ENCODE results near the gene PRSS16. TPM values are rescaled to one million over a fixed set of nuclear protein-coding genes. Genes with fewer than 3 reads are reported as not detected.

PRSS16 gene
- total RNA-seq, 2 experiments from 2014 or later: 0.33 to 0.82 TPM

GRCh38 chr6:27228963-27229477, 18.5 kb upstream of the PRSS16 start:
- Mint-ChIP-seq H3K9me3 (ENCODE audit: low read depth) (no peaks in the 10 kb centered on the region), H3K27me3 (peaks cover 58% of the 10 kb centered on the region), H3K4me3 (no peak overlapping the region), H3K36me3 (peaks cover 2% of the 10 kb centered on the region), H3K4me1 (peaks cover 4% of the 10 kb centered on the region), H3K27ac (no peak overlapping the region)
- CTCF ChIA-PET: no interaction called here
- ATAC-seq (no peak), DNase-seq (no peak)

- Mint-ChIP-seq H3K4me3 (no peak overlapping the region), H3K4me1 (peaks cover 8% of the 10 kb centered on the region), H3K9me3 (ENCODE audit: low read depth) (no peaks in the 10 kb centered on the region), H3K36me3 (peaks cover 2% of the 10 kb centered on the region), H3K27ac (no peak overlapping the region), H3K27me3 (peaks cover 57% of the 10 kb centered on the region)
- ATAC-seq: no peak
- no peak for DNase-seq
- CTCF ChIA-PET: no interaction called here
Observed at GRCh38 chr6:27230758-27231111, 16.8 kb upstream of the PRSS16 start.

DNA sequence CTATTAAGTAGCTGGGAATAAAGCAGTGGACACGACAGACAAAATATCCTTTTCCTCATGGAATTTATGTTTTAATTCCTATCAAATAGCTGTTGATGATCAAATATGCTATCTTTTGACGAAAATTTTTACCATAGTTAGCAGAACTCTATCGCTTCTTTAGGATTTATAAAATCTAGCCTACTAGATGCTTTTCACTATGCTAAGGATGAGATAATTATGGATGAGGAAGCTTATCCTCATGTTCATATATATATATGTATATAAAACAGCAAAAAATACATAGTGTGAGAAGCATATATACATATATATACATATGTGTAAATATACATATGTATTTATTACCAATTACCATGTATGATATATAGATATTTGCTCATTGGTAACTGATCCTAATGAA, 12.9 kb upstream of the PRSS16 start:
- Mint-ChIP-seq H3K27me3 (peaks cover 75% of the 10 kb centered on the region), H3K9me3 (ENCODE audit: low read depth) (no peaks in the 10 kb centered on the region), H3K4me3 (peak overlapping the region; percentile 25), H3K27ac (no peak overlapping the region), H3K36me3 (peaks cover 4% of the 10 kb centered on the region), H3K4me1 (peaks cover 31% of the 10 kb centered on the region)
- no peak for ATAC-seq
- CTCF ChIA-PET: interaction anchor here (0.8 kb wide), 1 partner anchor 911 kb away, joined by 3 read pairs; no protein-coding TSS in a partner anchor
- no peak for DNase-seq

DNA sequence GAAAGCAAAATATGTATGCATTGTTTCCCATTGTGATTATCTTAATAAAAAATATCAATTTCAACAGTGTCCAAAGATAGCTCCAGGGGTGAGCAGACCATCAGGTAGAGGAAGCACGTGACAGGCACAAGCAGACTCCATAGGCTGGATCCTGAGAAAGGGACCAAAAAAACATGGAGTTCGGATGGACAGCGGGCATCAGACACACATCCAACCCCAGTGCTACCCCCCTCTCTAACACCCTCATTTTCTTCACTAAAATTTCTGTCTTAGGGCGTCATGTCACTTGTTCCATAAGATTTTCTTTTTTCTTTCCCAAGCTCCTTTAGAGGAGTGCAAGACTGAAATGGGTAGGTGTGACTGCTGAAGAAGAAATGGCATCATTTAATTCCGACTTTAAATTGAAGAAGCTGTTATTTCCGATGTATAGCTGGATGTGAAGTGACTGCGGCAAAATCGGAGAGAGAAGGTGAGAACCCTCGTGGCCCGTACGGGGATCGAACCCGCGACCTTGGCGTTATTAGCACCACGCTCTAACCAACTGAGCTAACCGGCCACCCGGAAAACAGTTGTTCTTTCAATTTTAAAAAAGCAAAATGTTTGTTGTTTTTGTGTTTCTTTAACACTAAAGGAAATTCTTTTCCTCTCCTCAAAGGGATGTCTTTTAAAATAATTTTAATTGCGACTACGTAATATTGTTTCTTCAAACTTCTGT, 10.3 kb upstream of the PRSS16 start:
- no peaks in the 10 kb centered on the region for H3K9me3 Mint-ChIP-seq (ENCODE audit: low read depth)
- DNase-seq (peak; percentile 71), ATAC-seq (peak; percentile 47)
- peaks cover 64% of the 10 kb centered on the region for H3K27me3 Mint-ChIP-seq
- peaks cover 31% of the 10 kb centered on the region for H3K4me1 Mint-ChIP-seq
- H3K4me3 Mint-ChIP-seq: peak overlapping the region; percentile 64
- CTCF ChIA-PET: interaction anchor here (1.2 kb wide), 1 partner anchor 37 kb away, joined by 4 read pairs; no protein-coding TSS in a partner anchor
- peak overlapping the region; percentile 55 for H3K27ac Mint-ChIP-seq
- H3K36me3 Mint-ChIP-seq: peaks cover 4% of the 10 kb centered on the region

DNA sequence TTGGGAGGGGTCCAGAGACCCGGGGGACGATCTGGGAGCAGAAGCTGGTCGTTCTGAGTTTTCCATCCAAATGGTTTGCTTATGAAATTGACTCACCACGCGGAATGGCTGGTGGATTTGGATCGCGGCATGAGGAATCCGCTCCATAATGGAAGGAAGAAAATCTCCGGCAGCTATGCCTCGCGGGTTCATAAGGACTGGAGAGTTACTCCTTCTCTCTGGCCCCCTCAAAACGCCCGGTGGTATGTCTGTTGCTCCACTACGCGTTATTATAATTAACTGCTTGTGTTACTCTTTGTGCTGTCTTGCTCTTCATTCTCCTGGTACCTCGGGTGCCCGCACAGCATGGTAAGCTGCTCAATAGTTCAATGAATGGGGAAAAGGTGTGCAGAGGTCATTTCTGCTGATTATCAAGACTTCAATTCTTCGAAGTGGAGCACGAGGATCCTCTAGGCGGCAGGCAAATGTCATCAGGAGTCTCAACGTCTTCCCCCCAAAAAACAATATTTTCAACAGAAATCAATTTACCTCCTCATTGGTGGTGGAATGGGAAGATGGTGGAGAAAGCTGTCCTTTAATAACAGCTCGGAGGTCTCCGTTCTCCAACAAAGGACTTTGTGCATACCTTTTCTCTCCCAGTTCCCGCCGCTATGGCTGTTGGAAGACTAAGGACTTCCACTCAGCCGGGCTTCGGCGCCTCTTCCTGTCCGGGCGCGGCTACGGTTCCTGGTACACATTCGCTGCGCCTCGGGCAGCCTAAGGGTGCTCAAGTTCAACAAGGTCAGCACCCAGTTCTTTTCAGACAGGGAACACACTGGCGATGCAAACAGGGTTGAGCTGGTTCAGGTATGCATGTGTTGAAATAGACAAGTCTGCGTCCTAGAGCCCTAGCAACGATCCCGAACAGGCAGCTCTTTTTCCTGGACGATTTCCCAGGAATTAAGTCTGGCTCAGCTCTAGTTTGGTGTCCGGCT, 9.2 kb upstream of the PRSS16 start:
- DNase-seq (no peak), ATAC-seq (no peak)
- no peaks in the 10 kb centered on the region for H3K9me3 Mint-ChIP-seq (ENCODE audit: low read depth)
- H3K4me3 Mint-ChIP-seq: peak overlapping the region; percentile 64
- peaks cover 2% of the 10 kb centered on the region for H3K36me3 Mint-ChIP-seq
- peaks cover 31% of the 10 kb centered on the region for H3K4me1 Mint-ChIP-seq
- CTCF ChIA-PET: no interaction called here
- H3K27ac Mint-ChIP-seq: peak overlapping the region; percentile 38
- H3K27me3 Mint-ChIP-seq: peaks cover 69% of the 10 kb centered on the region

DNA sequence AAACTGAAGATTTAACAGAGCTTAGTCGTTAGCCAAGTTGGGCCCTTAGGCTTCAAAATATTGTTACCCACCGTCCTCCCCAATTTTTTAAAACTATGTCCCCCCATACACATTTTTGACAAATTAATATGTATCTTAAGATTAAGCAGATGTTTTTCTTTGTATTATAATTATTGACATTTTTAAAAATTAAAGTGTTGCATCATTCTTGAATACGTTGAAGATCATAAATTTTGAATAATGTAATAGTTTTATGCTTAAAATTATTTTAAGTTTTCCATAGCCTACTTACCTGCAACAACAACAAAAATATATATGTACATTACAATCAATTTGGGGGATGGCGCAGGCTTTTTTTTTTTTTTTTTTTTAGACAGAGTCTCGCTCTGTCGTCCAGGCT, 8.2 kb upstream of the PRSS16 start:
- Mint-ChIP-seq H3K36me3 (peaks cover 2% of the 10 kb centered on the region), H3K9me3 (ENCODE audit: low read depth) (no peaks in the 10 kb centered on the region), H3K4me1 (peaks cover 31% of the 10 kb centered on the region), H3K27me3 (peaks cover 63% of the 10 kb centered on the region), H3K27ac (no peak overlapping the region), H3K4me3 (no peak overlapping the region)
- no peak for DNase-seq
- no peak for ATAC-seq
- CTCF ChIA-PET: no interaction called here

- H3K4me1 Mint-ChIP-seq: peaks cover 23% of the 10 kb centered on the region
- no peaks in the 10 kb centered on the region for H3K9me3 Mint-ChIP-seq (ENCODE audit: low read depth)
- no peak for ATAC-seq
- H3K4me3 Mint-ChIP-seq: no peak overlapping the region
- no peak for DNase-seq
- H3K27me3 Mint-ChIP-seq: peaks cover 49% of the 10 kb centered on the region
- H3K36me3 Mint-ChIP-seq: peaks cover 2% of the 10 kb centered on the region
- H3K27ac Mint-ChIP-seq: no peak overlapping the region
- CTCF ChIA-PET: interaction anchor here (2.1 kb wide), 1 partner anchor 10 kb away, joined by 7 read pairs; no protein-coding TSS in a partner anchor
Observed at GRCh38 chr6:27241443-27241842, 6.1 kb upstream of the PRSS16 start.

DNA sequence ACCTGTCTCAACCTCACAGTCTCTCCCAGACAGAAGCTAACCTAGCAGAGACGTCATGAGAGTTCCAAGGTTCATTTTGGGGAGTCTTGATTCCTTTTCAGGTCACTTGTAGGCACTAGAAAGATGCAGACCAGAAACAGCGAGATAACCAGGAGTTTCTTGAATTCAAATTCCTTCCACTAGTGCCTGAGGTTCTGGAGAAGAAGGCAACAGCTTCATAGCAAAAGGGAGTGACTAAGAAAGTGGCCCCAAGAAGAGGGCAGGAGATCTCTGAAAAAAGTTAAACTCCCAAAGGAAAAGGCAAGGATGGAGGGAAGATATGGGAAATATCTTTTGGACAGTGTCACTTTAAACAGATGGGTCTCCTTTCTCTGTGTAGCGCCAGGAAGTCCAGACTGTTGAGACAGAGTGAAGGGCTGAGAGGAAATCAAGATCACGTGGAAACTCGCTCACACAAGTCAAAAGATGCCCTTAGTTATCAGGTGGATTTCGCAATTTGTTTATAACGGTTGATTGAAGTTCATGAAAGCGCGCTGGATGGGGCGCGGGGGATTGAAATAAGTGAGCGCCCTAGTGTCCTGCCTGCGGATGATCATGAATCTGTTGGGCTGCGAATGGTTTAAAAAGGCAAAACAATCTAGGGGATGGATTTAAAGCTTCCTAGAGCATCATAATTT, 4.8 kb upstream of the PRSS16 start:
- Mint-ChIP-seq H3K36me3 (peaks cover 2% of the 10 kb centered on the region), H3K4me1 (peaks cover 11% of the 10 kb centered on the region), H3K9me3 (ENCODE audit: low read depth) (no peaks in the 10 kb centered on the region), H3K27ac (no peak overlapping the region), H3K4me3 (no peak overlapping the region), H3K27me3 (peaks cover 36% of the 10 kb centered on the region)
- CTCF ChIA-PET: interaction anchor here (2.1 kb wide), 1 partner anchor 9 kb away, joined by 7 read pairs; no protein-coding TSS in a partner anchor
- ATAC-seq (no peak), DNase-seq (no peak)

DNA sequence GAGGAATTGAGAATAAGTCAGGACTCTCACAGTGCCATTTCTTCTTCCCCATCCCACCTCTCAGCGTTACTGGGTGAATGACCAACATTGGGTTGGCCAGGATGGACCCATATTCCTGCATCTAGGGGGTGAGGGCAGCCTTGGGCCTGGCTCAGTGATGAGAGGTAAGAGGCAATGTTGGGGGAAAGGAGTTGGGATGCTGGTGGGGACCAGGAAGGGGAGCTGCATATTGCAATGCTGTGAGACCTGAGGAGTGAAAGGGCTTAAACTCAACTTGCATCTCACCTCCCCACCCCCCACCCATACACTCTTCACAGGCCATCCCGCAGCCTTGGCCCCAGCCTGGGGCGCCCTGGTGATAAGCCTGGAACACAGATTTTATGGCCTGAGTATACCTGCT, 1.3 kb downstream of the PRSS16 start:
- DNase-seq (no peak), ATAC-seq (no peak)
- Mint-ChIP-seq H3K9me3 (ENCODE audit: low read depth) (no peaks in the 10 kb centered on the region), H3K27ac (no peak overlapping the region), H3K27me3 (peaks cover 42% of the 10 kb centered on the region), H3K4me3 (no peak overlapping the region), H3K4me1 (peaks cover 7% of the 10 kb centered on the region), H3K36me3 (peaks cover 1% of the 10 kb centered on the region)
- CTCF ChIA-PET: no interaction called here

DNA sequence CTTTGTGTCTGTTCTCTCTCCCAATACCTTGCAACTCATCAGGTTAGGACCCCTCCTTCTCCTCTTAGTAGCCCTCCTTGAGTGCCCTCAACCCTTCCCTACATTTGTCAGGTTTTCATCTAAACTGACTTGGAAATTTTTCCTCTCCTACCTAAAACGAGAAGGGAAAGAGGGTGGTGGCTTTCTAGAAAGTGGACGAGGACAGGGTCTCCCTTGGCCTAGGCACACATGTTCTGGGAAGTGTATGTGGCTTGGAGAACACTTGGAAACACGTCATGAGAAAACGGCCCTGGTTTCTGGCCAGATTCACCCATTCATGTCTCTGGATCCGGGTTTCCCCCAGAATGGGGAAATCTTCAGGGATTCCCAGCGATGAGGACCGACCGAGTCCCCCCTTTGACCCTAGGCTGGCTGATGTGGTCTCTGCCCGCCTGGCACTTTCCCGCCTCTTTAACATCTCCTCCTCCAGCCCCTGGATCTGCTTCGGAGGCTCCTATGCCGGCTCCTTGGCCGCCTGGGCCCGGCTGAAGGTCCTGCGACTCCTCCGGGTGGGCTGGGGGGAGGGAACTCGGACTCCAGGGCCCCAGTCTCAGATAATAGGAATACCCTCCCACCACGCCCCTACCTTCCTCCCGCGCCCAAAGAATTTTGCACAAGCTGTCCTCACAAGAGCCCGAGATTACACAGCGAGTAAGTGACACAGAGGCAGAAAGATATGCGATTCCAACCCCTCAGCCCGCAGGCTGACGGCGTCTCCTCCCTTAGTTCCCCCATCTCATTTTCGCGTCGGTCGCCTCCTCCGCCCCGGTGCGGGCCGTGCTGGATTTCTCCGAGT, 3.0 kb downstream of the PRSS16 start:
- DNase-seq (no peak), ATAC-seq (no peak)
- Mint-ChIP-seq H3K36me3 (peaks cover 1% of the 10 kb centered on the region), H3K27me3 (peaks cover 46% of the 10 kb centered on the region), H3K4me1 (peaks cover 7% of the 10 kb centered on the region), H3K27ac (no peak overlapping the region), H3K4me3 (peak overlapping the region; percentile 80), H3K9me3 (ENCODE audit: low read depth) (no peaks in the 10 kb centered on the region)
- CTCF ChIA-PET: interaction anchor here (1.1 to 1.5 kb wide), 3 partner anchors 8 to 303 kb away, joined by 3 to 7 read pairs (median 6); no protein-coding TSS in a partner anchor

GRCh38 chr6:27251112-27251605, 3.7 kb downstream of the PRSS16 start:
- Mint-ChIP-seq H3K27me3 (peaks cover 52% of the 10 kb centered on the region), H3K4me1 (peaks cover 7% of the 10 kb centered on the region), H3K27ac (peak overlapping the region; percentile 22), H3K4me3 (peak overlapping the region; percentile 80), H3K9me3 (ENCODE audit: low read depth) (no peaks in the 10 kb centered on the region), H3K36me3 (peaks cover 1% of the 10 kb centered on the region)
- ATAC-seq: peak; percentile 90
- CTCF ChIA-PET: interaction anchor here (0.8 to 1.6 kb wide), 6 partner anchors 9 to 302 kb away, joined by 3 to 7 read pairs (median 4); no protein-coding TSS in a partner anchor
- peak; percentile 81 for DNase-seq

- Mint-ChIP-seq H3K27ac (no peak overlapping the region), H3K4me1 (peaks cover 7% of the 10 kb centered on the region), H3K36me3 (peaks cover 1% of the 10 kb centered on the region), H3K9me3 (ENCODE audit: low read depth) (no peaks in the 10 kb centered on the region), H3K4me3 (peak overlapping the region; percentile 80), H3K27me3 (peaks cover 56% of the 10 kb centered on the region)
- CTCF ChIA-PET: interaction anchor here (0.8 to 1.6 kb wide), 6 partner anchors 9 to 302 kb away, joined by 3 to 7 read pairs (median 4); no protein-coding TSS in a partner anchor
- ATAC-seq: peak; percentile 92
- DNase-seq: peak; percentile 84
Observed at GRCh38 chr6:27251606-27252251, 4.2 kb downstream of the PRSS16 start.

Measured in activated CD8-positive, alpha-beta memory T cell treated with anti-CD3 and anti-CD28 coated beads, Interleukin-2, amount 10 ng/mL, durations not matched to agents 7 days and 5 days (primary cell).